Measurements from ENCODE around the gene SMOC2. TPM values are rescaled to one million over a fixed set of nuclear protein-coding genes. Genes with fewer than 3 reads are reported as not detected.

The SMOC2 gene
- total RNA-seq, 1 experiment from 2014 or later: 2.1 TPM

GRCh38 chr6:168526841-168527281 lies 85.9 kb downstream of the SMOC2 start:
- H3K56ac ChIP-seq (ENCODE audit: insufficient read length, low read depth, low read length): no peak overlapping the region
- H3K27ac ChIP-seq (ENCODE audit: insufficient read length, low read depth, low read length): no peak overlapping the region
- H3K79me1 ChIP-seq (ENCODE audit: insufficient read depth, low read depth, low read length, poor library complexity, severe bottlenecking): no peaks in the 10 kb centered on the region
- H3K79me2 ChIP-seq (ENCODE audit: insufficient read depth, low read length): no peaks in the 10 kb centered on the region
- H3K4me3 Mint-ChIP-seq: no peak overlapping the region
- no peak overlapping the region for H3K14ac ChIP-seq (ENCODE audit: insufficient read depth, low read length)
- H3K9me3 Mint-ChIP-seq: no peaks in the 10 kb centered on the region; a peak in 1 of 5 replicates
- no peak overlapping the region for H2AK5ac ChIP-seq (ENCODE audit: insufficient read length, low read length)
- H4K20me1 ChIP-seq (ENCODE audit: control insufficient read depth, insufficient read depth, insufficient read length): peaks cover 3% of the 10 kb centered on the region
- H2BK5ac ChIP-seq (ENCODE audit: insufficient read length, low read length): no peak overlapping the region
- H4K5ac ChIP-seq (ENCODE audit: insufficient read length, low read depth, low read length): no peak overlapping the region
- peaks cover 2% of the 10 kb centered on the region; the same call in 1 of the 2 replicates for H3K4me1 ChIP-seq (ENCODE audit: insufficient read depth, low read length)
- no peak overlapping the region for H3K4ac ChIP-seq (ENCODE audit: low read depth, low read length)
- H3K4me2 ChIP-seq (ENCODE audit: insufficient read depth, insufficient read length, low read length): no peak overlapping the region
- H3K4me1 Mint-ChIP-seq: peaks cover 9 to 12% of the 10 kb centered on the region in 2 experiments
- peaks cover 11% of the 10 kb centered on the region for H3K27me3 Mint-ChIP-seq (ENCODE audit: low read depth)
- no peak for DNase-seq
- no CpG with 5 or more reads among the region's 8 CpGs for WGBS (ENCODE audit: extremely low coverage, insufficient read length, low lambda C conversion rate)
- H2AFZ ChIP-seq (ENCODE audit: low read length): no peak overlapping the region
- H2BK120ac ChIP-seq (ENCODE audit: low read depth, low read length, poor library complexity, severe bottlenecking): no peak overlapping the region
- no peak overlapping the region for H3K9ac ChIP-seq (ENCODE audit: extremely low read depth, insufficient read length, low read length)
- no peak overlapping the region for H4K91ac ChIP-seq (ENCODE audit: insufficient read length, low read depth, low read length)
- H3K23me2 ChIP-seq (ENCODE audit: insufficient read length, low read depth, low read length, poor library complexity, severe bottlenecking): no peaks in the 10 kb centered on the region
- no peak overlapping the region for H3K18ac ChIP-seq (ENCODE audit: insufficient read length, low read depth, low read length)
- no peak overlapping the region for H2BK12ac ChIP-seq (ENCODE audit: insufficient read length, low read depth, low read length)
- H3K27ac Mint-ChIP-seq: no peak overlapping the region
- TF ChIP-seq CTCF (conservative IDR thresholded peaks at IDR 0.05): no peak
- no peaks in the 10 kb centered on the region for H3K27me3 ChIP-seq (ENCODE audit: insufficient read depth, low read length)
- no peaks in the 10 kb centered on the region for H3K36me3 Mint-ChIP-seq (ENCODE audit: insufficient read depth in 1 of 3, low read depth in 3 of 3)
- H2BK15ac ChIP-seq (ENCODE audit: low read depth, low read length): no peak overlapping the region
- H4K8ac ChIP-seq (replicated peaks; ENCODE audit: insufficient read length, low read depth, low read length): no peak overlapping the region
- H3K9me3 ChIP-seq (ENCODE audit: control insufficient read depth, low read depth, low read length): no peaks in the 10 kb centered on the region
- no peak overlapping the region for H3K23ac ChIP-seq (ENCODE audit: insufficient read length, low read depth, low read length)
- H3T11ph ChIP-seq (ENCODE audit: low read length): no peak overlapping the region
- no peak overlapping the region for H2BK20ac ChIP-seq (ENCODE audit: low read depth, low read length, poor library complexity, severe bottlenecking)
